Ramos (cell line): Measurements from ENCODE around the gene USP38.
"Not testable (repeated sequence)": the region's sequence is repeated elsewhere in the genome, so short reads cannot be mapped to it uniquely, and the experiment has no call there.

ENCODE experiments used
- in situ Hi-C: fragments of 300-500 bp; cut with MboI; formaldehyde crosslinking; loops from one replicate; pipeline ENCODE4 v1.14.3; 2022; ENCODE audit warnings: low sequenced_read_pairs; ENCODE audit not compliant: unreplicated experiment

USP38 gene

DNA sequence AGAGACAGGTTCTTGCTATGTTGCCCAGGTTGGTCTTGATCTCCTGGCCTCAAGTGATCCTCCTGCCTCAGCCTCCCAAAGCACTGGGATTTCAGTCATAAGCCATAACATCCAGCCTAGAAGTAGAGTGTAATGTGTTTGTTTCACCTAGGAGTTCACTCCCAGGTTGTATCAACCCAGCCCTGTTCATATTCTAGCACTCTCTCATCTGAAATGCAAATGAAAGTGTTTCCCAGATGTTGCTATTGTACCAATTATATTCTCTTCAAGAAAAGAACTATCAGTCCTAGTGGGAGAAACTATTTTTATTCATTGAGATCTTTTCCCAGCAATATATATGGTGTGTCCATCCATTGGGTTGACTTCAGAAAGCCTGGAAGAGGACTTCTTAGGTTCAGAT, 72.6 kb downstream of the USP38 start:
- in situ Hi-C loops: no loop called here

DNA sequence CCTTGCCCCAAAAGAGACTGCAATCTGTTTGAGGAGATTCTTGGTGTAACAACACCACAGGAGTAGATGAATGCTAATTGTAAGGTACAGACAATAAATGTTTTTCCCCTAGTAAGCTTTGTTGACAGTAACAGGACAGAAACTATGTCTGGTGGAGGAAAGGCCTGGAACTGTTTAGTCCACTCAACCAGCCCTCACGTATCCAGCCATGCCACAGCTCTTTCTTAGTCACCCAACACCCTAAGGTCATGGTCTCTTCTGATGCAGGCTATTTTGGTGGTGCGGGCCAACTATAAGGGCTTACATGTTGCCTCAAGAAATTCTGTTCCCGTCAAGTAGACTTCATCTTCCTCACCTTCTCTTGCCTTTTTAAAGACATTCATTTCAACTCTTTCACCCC, 76.0 kb downstream of the USP38 start:
- in situ Hi-C loops: no loop called here

DNA sequence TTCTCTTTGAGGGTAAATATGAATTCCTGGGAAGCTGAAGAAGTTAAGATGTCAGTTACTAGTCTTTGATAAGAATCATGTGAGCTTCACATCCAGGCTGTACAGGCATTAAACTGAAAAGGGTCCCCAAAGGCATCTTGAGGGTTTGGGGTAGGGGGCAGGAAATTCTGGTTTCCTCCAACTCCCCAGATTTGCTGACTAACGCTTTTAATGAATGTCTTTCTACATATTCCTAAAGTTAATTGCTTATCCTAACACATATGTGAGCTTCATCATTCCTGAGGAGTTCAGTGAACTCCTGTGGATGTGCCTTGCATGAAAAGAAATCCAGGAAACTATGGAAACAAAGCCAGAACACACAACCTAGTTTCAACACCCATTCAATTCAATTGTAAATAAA, 78.1 kb downstream of the USP38 start:
- in situ Hi-C loops: no loop called here

DNA sequence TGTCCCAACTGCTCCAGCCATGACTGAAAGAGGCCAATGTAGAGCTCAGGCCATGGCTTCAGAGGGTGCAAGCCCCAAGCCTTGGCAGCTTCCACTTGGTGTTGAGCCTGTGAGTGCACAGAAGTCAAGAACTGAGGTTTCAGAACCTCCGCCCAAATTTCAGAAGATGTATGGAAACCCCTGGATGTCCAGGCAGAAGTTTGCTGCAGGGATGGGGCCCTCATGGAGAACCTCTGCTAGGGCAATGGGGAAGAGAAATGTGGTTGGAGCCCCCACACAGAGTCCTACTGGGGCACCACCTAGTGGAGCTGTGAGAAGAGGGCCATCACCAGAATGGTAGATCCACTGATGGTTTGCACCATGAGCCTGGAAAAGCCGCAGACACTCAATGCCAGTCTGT, 83.0 kb downstream of the USP38 start:
- in situ Hi-C loops: not testable (repeated sequence)

DNA sequence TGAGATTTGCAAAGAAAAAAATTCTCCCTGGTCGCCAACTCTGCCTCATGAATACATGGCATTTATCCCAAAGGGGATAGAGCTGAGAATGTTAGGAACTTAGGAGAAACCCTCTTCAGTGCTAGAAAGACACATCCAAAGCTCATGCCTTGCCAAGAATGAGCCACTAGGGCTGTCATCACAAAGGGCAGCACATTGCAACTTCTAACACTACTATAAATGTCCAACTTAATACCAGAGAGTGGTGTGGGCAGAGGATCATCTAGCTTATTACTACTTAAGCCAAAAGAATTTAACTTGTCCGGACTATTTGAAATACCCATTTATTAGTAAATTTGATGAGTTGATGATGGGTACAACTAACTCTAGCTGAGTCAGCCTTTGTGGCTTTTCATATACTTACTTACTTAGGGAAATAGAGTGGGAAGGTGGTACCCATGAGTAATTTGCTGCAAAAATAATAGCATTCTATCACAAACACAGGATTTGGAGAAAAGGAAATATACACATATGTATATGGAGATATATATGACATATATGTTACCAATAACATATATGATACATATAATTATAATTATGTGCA, 85.6 kb downstream of the USP38 start:
- in situ Hi-C loops: no loop called here
